Measurements from ENCODE around the gene AHCYL2. TPM values are rescaled to one million over a fixed set of nuclear protein-coding genes. Genes with fewer than 3 reads are reported as not detected.
"Not testable (repeated sequence)": the region's sequence is repeated elsewhere in the genome, so short reads cannot be mapped to it uniquely, and the experiment has no call there.

AHCYL2 gene
- total RNA-seq, 2 donors from 2014 or later = 30.8 to 31.4 TPM

DNA sequence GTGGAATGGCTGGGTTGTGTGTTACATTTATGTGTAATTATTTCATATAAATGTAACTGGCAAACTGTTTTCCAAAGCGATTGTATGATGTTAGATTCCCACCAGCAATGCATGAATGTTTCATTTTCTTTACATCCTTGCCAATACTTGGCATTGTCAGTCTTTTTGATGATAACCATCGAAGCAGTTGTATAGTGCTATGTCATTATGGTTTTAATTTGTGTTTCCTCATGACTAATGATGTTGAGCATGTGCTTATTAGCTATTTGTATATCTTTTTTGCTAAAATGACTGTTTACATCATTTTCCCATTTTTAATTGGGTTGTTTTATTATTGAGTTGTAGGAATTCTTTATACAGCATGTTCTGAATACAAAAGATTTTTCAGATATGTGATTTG, 22.3 kb downstream of the AHCYL2 start:
- H3K27me3 Mint-ChIP-seq (ENCODE audit: insufficient read depth) = no peaks in the 10 kb centered on the region
- no peak overlapping the region for H3K4me3 ChIP-seq (ENCODE audit: low read length)
- H3K9ac ChIP-seq (ENCODE audit: extremely low read depth, low read length, poor library complexity, severe bottlenecking) = no peak overlapping the region
- no peak overlapping the region for H3K27ac Mint-ChIP-seq
- peaks cover 19% of the 10 kb centered on the region for H3K36me3 Mint-ChIP-seq (ENCODE audit: low read depth)
- peaks cover 6% of the 10 kb centered on the region for H3K9me3 ChIP-seq (ENCODE audit: control insufficient read depth, low read length)
- H3K36me3 ChIP-seq (ENCODE audit: control insufficient read depth, insufficient read depth, low read length) = no peaks in the 10 kb centered on the region
- no peaks in the 10 kb centered on the region for H3K4me1 ChIP-seq (ENCODE audit: control insufficient read depth, insufficient read depth, low read length)
- no peak overlapping the region for H3K4me3 Mint-ChIP-seq
- DNase-seq = no peak
- peaks cover 10% of the 10 kb centered on the region for H3K9me3 Mint-ChIP-seq
- H3K4me1 Mint-ChIP-seq = peaks cover 1% of the 10 kb centered on the region
- H3K27me3 ChIP-seq (ENCODE audit: control insufficient read depth, insufficient read depth, low read length, poor library complexity, severe bottlenecking) = no peaks in the 10 kb centered on the region
- 96% methylated on average over 2 of the region's 2 CpGs; no CpG with 5 or more reads in 1 of the 2 experiments for WGBS, 2 experiments (ENCODE audit: insufficient coverage in 1 of 2, insufficient read length in 1 of 2)
- no peak overlapping the region for H3K27ac ChIP-seq (ENCODE audit: low read depth, low read length)
- TF ChIP-seq, protein P1, sequence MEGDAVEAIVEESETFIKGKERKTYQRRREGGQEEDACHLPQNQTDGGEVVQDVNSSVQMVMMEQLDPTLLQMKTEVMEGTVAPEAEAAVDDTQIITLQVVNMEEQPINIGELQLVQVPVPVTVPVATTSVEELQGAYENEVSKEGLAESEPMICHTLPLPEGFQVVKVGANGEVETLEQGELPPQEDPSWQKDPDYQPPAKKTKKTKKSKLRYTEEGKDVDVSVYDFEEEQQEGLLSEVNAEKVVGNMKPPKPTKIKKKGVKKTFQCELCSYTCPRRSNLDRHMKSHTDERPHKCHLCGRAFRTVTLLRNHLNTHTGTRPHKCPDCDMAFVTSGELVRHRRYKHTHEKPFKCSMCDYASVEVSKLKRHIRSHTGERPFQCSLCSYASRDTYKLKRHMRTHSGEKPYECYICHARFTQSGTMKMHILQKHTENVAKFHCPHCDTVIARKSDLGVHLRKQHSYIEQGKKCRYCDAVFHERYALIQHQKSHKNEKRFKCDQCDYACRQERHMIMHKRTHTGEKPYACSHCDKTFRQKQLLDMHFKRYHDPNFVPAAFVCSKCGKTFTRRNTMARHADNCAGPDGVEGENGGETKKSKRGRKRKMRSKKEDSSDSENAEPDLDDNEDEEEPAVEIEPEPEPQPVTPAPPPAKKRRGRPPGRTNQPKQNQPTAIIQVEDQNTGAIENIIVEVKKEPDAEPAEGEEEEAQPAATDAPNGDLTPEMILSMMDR (conservative IDR thresholded peaks at IDR 0.05) = no peak

DNA sequence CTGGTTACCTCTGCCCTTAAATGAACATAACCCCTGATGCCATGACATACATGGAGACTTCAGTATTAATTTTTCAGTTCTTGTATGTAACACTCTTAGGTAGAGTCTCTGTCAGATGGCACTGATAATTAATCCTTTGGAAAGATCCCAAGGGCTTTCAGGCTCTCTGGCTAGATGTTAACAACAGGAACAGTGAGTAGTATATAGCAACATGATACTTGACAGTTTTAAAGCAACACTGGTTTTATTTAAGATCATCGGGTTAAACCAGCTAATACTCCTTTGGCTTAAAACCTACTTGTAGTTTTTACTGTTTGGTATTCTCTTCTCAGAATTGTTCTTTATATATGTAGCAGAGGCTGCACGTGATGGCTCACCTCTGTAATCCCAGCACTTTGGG, 27.3 kb downstream of the AHCYL2 start:
- Histone ChIP-seq H3K9me3 (ENCODE audit: control insufficient read depth, low read length) (no peaks in the 10 kb centered on the region), H3K9ac (ENCODE audit: extremely low read depth, low read length, poor library complexity, severe bottlenecking) (no peak overlapping the region), H3K4me3 (ENCODE audit: low read length) (no peak overlapping the region), H3K4me1 (ENCODE audit: control insufficient read depth, insufficient read depth, low read length) (no peaks in the 10 kb centered on the region), H3K27ac (ENCODE audit: low read depth, low read length) (no peak overlapping the region), H3K36me3 (ENCODE audit: control insufficient read depth, insufficient read depth, low read length) (no peaks in the 10 kb centered on the region), H3K27me3 (ENCODE audit: control insufficient read depth, insufficient read depth, low read length, poor library complexity, severe bottlenecking) (no peaks in the 10 kb centered on the region)
- Mint-ChIP-seq H3K9me3 (no peaks in the 10 kb centered on the region), H3K36me3 (ENCODE audit: low read depth) (peaks cover 2% of the 10 kb centered on the region), H3K4me3 (no peak overlapping the region), H3K4me1 (peaks cover 5% of the 10 kb centered on the region), H3K27me3 (ENCODE audit: insufficient read depth) (no peaks in the 10 kb centered on the region), H3K27ac (no peak overlapping the region)
- TF ChIP-seq, protein P1 (conservative IDR thresholded peaks at IDR 0.05) = no peak
- whole genome bisulfite sequencing, 2 experiments (ENCODE audit: insufficient coverage in 1 of 2, insufficient read length in 1 of 2) = 96 to 100% methylated on average over 2 of the region's 2 CpGs
- DNase-seq = no peak

DNA sequence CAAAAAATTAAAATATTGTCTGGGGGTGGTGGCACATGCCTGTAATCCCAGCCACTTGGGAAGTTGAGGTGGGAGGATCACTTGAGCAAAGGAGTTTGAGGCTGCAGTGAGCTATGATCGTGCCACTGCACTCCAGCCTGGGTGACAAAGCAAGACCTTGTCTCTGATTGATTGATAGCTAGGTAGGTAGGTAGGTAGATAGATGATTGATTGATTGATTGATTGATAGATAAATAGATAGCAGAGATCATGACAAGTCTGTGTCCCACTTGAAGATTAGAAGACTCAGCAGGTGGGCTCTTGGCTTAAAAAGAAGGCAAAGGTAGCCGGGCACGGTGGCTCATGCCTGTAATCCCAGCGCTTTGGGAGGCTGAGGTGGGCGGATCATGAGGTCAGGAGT, 27.8 kb downstream of the AHCYL2 start:
- H3K36me3 ChIP-seq (ENCODE audit: control insufficient read depth, insufficient read depth, low read length); H3K27me3 Mint-ChIP-seq (ENCODE audit: insufficient read depth); H3K4me3 ChIP-seq (ENCODE audit: low read length); DNase-seq; H3K36me3 Mint-ChIP-seq (ENCODE audit: low read depth); H3K4me1 Mint-ChIP-seq; H3K9ac ChIP-seq (ENCODE audit: extremely low read depth, low read length, poor library complexity, severe bottlenecking); H3K4me3 Mint-ChIP-seq; H3K4me1 ChIP-seq (ENCODE audit: control insufficient read depth, insufficient read depth, low read length); H3K27ac Mint-ChIP-seq; H3K9me3 Mint-ChIP-seq; H3K27ac ChIP-seq (ENCODE audit: low read depth, low read length); H3K9me3 ChIP-seq (ENCODE audit: control insufficient read depth, low read length); H3K27me3 ChIP-seq (ENCODE audit: control insufficient read depth, insufficient read depth, low read length, poor library complexity, severe bottlenecking): not testable (repeated sequence)
- WGBS, 2 experiments (ENCODE audit: insufficient coverage in 1 of 2, insufficient read length in 1 of 2) = 84 to 88% methylated on average over 5 of the region's 5 CpGs

DNA sequence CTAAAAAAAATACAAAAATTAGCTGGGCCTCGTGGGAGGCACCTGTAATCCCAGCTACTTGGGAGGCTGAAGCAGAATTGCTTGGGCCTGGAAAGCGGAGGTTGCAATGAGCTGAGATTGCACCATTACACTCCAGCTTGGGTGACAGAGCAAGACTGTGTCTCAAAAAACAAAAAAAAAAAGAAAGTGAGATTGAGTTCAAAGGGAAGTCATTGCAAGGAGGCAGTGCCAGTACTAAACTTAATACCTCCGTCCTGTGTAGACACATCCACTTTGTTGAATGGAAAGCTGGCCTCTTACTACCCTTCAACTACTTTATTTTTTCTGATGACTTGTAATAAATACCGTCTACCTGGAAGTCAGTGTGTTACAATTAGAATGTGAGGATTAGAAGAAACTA, 31.0 kb downstream of the AHCYL2 start:
- no peak for DNase-seq
- no peaks in the 10 kb centered on the region for H3K27me3 Mint-ChIP-seq (ENCODE audit: insufficient read depth)
- Histone ChIP-seq H3K4me3 (ENCODE audit: low read length) (no peak overlapping the region), H3K36me3 (ENCODE audit: control insufficient read depth, insufficient read depth, low read length) (no peaks in the 10 kb centered on the region), H3K4me1 (ENCODE audit: control insufficient read depth, insufficient read depth, low read length) (peaks cover 3% of the 10 kb centered on the region), H3K9me3 (ENCODE audit: control insufficient read depth, low read length) (no peaks in the 10 kb centered on the region), H3K27ac (ENCODE audit: low read depth, low read length) (no peak overlapping the region), H3K27me3 (ENCODE audit: control insufficient read depth, insufficient read depth, low read length, poor library complexity, severe bottlenecking) (no peaks in the 10 kb centered on the region), H3K9ac (ENCODE audit: extremely low read depth, low read length, poor library complexity, severe bottlenecking) (no peak overlapping the region)
- H3K36me3 Mint-ChIP-seq (ENCODE audit: low read depth) = no peaks in the 10 kb centered on the region
- H3K27ac Mint-ChIP-seq = no peak overlapping the region
- no peak overlapping the region for H3K4me3 Mint-ChIP-seq
- WGBS, 2 experiments (ENCODE audit: insufficient coverage in 1 of 2, insufficient read length in 1 of 2) = 90 to 95% methylated on average over 2 to 4 of the region's 4 CpGs
- TF ChIP-seq, protein P1 (conservative IDR thresholded peaks at IDR 0.05) = no peak
- no peaks in the 10 kb centered on the region for H3K9me3 Mint-ChIP-seq
- H3K4me1 Mint-ChIP-seq = peaks cover 32% of the 10 kb centered on the region

Measured in endodermal cell (in vitro differentiated cells).